ENCODE data around the gene SPATA31E1.

The SPATA31E1 gene

DNA sequence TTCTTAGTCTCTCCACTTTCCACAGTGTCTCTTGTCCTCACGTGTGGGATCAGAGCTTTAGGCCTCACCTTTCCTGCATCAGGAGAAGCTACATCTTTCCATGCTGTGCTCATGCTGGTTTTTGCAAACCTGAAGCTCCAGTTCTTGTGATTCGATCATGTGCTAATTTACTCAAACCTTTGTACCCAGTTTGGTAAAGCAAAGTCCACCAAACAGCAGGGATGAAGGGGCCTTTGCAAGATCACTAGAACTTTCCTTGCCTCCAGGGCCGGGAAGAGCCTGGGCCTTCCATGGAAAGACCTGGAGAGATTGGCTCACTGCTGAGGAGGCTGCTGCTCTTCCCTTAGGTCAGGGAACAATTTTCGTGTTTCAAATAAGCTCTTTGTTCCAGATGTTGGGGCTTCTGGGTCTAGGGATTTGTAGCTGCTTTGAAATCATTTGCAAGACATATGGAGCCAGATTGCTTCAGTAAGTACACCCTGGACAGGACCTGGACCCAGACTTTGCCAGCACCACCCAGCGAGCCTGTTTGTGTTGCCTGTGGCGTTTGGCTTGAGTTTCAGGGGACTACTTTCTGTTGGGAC lies 18.7 kb upstream of the SPATA31E1 start:
- DNase-seq (ENCODE audit: low read depth in 2 of 2): no peak

DNA sequence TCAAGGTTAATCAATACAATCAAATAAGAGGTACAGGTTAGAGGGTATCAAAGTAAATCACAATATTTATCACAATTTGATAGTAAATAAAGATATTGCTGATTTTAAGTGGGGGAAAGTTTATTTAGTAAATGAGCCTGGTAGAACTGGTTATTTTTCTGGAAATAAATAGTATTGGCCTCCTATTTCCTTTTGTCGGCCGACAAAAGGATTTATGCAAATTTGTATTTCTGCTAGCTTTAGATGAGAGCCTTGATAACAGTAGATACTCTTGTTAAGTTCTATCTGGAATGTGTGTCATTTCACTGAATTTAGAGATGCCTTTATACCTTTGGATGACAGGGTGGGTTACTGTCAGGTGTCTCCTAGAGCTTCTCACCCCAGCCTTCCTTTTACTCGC lies 17.8 kb upstream of the SPATA31E1 start:
- DNase-seq (ENCODE audit: low read depth in 2 of 2): no peak

DNA sequence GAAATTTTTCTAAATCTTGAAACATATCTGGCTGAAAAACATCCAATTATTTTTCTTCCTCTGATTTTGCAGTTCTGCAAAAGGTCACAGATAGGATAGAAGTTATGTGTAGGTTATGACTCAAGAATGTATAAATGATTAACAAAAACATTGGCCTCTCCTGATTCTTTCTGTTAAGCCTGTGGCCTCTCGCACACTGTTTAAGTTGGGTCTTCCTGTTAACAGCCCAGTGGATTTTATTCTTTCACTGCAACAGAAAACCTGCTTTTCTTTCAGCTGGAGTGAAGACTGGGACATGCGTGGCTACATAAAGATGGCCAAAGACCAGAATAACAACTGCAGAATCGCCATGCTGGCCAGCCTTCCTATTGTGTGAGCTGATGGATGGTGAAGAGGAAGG lies 17.1 kb upstream of the SPATA31E1 start:
- no peak for DNase-seq (ENCODE audit: low read depth in 2 of 2)

DNA sequence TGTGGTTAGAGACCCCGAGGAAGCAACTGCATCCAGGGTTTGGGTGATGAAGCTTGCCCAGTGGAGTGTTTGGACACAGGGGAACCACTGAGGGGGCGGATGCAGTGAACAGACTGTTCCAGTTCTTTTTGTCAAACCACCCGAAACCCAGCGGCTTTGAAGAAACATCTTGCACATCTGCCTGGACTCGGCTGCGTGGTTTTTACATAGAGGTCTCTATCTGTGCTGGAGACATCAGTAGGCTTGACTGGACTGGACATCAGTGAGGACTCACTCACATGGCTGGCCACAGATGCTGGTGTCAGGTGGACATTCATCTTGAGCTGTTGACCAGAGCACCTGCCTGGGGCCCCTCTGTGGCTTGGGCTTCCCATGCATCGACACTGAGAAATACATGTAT lies 15.3 kb upstream of the SPATA31E1 start:
- DNase-seq (ENCODE audit: low read depth in 2 of 2): no peak

DNA sequence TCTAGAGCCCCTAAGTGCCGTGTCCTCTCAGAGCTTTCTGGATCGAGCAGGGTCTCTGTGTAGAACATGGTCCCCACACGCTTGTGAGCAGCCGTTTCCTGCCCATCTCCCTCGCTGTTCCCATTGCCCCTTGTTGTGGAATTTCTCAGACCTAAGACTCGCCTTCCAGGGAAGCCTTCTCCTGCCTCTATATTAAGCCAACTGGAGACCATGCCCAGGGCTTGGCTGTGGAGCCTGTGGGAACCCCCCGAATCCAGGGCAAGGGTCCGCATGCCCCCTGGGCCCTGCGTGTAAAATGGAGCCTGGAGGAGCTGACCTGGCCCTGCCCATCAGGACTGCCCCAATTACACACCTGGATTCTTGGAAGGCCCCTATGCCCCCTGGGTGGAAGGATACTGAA lies 14.5 kb upstream of the SPATA31E1 start:
- DNase-seq (ENCODE audit: low read depth in 2 of 2): no peak

DNA sequence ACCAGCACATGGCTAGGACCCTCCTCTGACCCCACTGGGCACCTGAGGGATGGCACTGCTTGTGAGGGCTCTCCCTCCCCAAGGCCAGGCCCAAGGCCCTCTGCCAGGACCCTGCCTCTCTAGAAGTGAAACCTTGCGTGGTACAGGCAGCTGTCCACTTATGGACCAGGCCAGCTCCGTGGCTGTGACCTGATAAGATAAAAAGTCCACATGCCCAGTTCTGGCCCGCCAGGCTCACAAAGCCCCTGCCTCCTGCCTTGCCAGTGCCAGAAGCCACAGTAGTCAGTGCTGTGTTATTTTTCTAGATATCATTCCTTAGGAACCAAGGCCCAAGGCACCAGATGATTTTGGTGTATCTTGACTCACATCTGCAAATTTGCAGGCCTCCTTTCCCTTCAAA lies 14.0 kb upstream of the SPATA31E1 start:
- no peak for DNase-seq (ENCODE audit: low read depth in 2 of 2)

DNA sequence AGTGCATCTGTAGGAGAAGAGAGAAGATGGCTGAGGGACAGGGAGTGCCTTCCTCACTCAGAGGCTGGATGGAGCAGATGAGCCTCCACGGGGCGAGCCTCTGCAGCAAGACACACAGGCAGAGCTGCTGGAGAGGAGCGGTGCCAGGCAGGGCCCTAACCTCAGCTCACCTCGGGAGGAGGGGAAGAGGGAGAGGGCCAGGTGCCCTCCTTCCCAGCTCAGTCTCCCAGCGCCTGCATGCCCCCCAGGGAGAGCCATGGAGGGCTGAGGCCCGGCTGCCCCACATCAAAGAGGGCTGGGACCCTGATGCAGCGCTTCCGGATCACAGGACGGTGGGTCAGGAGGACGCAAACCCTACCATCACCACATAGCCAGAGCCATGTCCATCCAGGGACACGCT lies 13.6 kb upstream of the SPATA31E1 start:
- no peak for DNase-seq (ENCODE audit: low read depth in 2 of 2)

DNA sequence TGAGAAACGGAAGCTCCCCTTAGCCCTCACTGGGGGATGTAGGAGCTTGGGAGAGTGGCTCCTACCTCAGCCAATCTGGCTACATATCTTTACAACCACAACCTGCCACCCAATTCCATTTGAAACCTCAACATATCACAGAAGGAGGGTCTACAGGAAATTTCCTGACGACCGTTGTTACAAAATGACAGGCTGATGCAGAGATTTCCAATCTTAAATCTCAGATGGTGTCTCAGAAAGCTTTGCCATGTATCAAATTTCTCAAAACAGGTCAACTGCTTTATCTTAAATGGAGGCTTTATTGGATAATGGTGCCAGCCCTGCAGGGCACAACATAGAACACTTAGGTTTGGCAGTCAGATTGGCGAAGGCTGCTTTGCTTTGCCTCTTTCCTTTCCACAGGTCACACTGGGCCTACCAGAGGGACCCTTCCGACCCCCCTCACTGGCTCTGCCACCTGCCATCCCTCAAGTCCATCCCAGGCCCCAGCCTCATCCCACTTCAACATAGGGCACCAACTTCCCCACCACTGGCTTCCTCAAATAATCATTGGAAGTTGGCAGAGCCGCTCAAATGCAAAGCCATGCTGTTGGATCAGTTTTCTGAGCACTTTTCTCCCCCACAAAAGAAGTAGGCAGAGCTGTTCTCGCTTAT lies 11.1 kb upstream of the SPATA31E1 start:
- DNase-seq (ENCODE audit: low read depth in 2 of 2): no peak

DNA sequence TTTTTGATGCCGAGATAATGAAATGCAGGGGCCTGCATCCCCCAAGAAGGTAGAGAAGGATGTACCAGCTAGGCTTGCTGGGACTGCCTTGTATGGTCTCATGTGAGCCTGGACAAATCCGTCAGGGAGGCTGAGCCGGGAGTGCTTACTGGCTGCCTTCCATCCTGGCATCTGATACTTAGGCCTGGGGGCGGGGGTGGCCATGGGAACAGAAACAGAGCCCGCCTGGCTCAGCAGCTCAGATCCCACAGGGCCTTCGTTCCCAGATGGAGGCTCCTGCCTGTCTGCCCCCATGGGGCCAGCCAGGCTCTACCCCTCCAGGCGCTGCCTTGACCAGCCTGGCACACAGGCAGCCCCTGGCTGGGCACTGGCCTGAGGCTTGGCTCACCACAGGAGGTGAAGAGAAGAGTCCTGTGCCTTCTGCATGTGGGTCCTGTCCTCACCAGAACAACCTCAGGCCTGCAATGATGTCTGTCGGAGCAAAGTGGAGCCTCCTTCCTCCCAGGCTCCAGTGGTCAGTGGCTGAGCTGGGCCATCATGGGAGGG lies 10.5 kb upstream of the SPATA31E1 start:
- no peak for DNase-seq (ENCODE audit: low read depth in 2 of 2)

DNA sequence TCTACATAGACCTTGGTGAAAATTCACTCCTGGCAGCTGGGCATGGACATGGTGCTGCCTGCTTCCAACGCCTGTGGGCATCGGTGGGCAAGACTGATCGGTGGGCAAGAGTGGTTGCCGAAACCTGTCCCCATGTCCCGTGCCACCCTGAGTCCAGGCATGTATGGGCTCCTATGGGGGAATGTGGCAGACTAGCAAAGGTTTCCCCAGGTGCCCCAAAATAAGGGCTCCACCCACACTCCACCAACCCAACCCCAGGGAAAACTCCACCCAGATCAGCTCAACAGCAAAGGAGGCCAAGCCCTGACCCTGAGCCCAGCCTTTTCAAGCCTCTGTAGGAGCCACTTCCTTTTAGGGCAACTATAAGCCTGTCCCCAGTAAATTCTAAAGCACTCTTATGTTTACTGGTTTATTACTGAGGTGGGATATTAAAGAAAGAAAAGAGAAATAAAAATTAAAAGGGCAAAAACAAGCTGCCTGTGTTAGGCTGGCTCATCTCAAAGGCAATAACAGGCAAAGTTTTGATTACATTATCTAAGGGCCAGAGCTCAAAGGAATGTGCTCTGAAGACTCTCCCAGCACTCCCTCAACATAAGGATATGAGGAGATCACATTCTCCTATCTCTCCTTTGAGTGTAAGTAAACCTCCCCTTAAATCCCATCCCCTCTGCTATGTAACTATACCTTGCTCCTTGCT lies 8.9 kb upstream of the SPATA31E1 start:
- DNase-seq (ENCODE audit: low read depth in 2 of 2): no peak

DNA sequence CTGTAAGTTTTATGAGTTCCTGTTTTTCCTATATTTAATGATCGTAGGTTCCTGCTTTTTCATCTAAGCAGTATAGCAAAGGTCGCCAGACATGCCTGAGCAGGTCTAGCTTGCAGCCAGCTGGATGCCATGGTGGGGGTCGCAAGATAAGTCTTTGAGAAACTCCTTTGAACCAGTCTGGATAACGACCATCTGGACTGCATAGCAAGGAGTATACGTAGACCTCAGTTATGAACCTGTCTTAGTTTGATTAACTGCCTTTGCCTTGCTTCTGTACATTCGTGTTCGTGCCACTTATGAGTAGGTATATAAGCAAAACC lies 8.4 kb upstream of the SPATA31E1 start:
- DNase-seq (ENCODE audit: low read depth in 2 of 2): no peak

DNA sequence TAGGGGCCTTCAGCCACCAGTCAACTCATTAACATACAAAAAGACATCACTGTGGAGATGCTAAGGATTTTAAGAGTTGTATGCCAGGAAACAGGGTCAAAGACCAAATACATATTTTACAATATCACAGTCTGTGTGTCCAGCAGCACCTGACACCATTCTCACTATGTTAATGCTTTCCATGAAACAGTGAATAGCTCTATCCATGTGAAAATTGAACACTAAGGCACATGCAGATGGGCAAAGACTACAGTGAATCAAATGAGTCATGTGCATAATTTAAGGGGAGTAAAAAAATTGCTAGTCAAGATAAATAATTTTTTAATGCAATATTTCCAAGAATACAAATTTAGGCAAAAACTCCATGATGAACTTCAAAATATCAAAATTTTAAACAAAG lies 7.6 kb upstream of the SPATA31E1 start:
- no peak for DNase-seq (ENCODE audit: low read depth in 2 of 2)

DNA sequence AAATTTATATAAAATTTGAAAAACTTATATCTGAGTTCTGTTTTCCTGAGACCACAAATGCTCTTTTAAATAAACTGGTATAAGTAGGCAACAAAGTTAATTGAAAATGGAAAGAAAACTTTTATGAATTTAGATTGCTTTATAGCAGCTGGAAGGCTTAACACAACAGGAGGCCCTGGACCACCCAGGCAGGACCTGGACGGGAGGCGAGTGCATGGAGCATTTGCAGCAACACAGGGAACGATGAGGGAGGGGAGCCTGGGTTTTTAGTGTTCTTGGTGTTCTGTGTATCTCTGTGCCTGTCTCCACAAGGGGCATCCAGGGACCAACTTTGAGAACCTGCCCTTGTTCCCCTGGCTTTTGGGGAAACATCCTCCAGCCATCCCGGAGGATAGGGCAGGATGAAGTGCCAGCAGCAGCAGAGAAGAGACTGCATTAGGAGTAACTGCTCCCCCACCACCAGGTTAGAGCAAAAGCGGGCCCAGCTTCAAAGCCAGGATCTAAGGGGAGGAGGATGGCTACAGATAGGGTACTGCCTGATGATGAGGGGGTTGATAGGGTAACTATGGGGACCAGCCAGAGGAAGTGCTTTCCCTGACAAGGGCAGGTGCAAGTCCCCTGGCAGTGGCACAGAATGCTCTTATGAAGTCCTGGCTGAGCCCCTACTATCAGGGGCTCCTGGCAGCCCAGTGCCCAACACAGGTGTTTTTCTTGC lies 6.7 kb upstream of the SPATA31E1 start:
- DNase-seq (ENCODE audit: low read depth in 2 of 2): no peak

DNA sequence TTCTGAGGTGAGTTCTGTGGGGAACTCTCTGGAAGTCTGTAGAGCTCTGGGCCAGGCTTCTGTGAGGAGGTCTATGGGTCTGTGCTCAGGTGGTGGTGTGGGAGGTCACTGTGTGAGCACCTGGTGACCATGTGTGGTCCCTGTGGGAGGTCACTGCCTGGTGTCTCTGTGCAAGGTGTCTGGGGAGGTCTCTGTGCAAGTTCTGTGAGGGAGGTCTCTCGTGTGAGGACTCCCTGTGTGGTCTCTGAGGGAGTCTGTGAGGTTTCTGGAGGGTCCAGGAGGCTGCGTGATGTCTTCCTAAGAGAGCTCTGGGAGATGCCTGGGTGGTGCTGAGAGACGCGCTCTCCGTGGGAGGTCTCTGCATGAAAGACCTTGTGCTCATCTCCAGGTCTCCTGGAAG lies 6.0 kb upstream of the SPATA31E1 start:
- DNase-seq (ENCODE audit: low read depth in 2 of 2): no peak

DNA sequence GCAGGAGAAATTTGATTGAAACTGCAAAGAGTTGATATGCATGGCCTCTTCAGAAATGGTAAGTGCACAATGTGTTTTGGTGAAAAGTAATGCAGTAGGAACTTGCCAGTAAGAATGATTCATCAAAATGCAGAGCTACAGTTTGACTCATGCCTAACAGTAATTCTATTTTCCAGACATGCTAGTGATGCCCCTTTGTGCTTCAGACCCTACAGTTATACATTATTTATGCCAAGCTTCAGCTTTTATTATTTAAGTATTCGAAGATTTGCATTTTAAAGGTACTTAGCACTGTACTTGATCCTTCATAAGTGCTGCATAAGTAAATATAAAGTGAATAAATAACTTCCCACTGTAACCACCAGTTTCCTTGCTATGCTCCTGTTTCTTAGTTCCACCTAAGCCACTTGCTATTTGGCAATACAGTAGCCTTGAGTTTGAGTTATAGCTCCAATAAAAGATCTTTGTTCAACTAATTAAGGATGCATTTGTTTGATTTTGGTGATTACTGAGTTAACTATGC lies 3.6 kb upstream of the SPATA31E1 start:
- no peak for DNase-seq (ENCODE audit: low read depth in 2 of 2)

DNA sequence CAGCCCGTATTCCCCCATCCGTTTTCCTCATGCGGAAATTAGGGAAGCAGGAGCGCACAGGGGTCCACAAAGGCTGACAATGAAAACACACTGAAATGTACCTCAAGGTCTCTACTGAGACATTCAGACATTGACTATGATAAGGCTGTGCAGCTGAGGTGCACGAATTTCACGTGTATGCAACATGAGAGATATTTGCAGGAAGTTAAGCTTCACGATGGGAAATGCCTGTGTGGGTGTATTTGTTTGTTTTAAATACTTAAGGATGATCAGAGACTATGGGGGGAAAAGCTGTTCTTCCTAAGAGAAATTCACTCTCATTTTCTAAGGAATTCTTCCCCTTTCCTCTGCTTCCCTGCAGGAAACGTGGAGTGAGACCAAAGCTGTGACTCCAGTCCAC lies 2.6 kb upstream of the SPATA31E1 start:
- DNase-seq (ENCODE audit: low read depth in 2 of 2): no peak

DNA sequence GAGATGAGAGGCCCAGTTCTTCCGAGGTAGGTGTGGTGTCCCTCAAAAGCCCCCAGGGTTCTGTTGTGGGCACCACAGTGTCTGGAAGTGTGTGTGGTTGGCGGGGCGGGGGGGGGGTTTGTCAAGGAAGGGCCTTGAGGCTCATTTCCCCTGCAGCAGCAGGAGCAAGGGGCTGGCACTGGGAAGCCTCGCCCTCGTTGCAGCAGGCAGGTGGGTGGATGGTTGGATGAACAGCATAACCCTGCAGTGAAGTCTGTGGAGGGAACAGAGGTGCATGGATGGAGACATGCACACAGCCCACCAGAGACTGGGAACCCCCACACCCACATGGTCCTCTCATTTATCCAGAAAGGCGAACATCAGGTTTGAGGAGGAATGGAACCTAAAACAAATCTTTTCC lies 2.0 kb upstream of the SPATA31E1 start:
- no peak for DNase-seq (ENCODE audit: low read depth in 2 of 2)

DNA sequence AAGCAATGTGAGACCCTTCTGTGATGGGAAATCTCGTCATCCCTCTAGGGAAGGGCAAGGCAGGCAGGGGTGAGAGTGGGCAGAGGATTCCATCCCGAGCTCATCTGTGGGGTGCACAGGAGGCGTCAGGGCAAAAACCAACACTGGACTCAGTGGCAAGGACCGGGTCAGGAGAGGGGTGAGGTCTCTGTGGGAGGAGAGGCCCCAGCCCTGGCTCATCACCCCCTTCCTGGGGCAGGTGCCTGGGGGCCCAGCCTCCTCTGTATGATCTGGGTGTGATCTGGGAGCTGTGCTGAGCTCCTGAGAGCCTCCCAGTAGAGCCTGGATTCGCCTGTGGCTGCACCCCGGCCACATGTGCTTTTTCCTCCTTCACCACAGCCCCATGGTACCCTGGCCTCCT lies 597 bp downstream of the SPATA31E1 start:
- no peak for DNase-seq (ENCODE audit: low read depth in 2 of 2)

DNA sequence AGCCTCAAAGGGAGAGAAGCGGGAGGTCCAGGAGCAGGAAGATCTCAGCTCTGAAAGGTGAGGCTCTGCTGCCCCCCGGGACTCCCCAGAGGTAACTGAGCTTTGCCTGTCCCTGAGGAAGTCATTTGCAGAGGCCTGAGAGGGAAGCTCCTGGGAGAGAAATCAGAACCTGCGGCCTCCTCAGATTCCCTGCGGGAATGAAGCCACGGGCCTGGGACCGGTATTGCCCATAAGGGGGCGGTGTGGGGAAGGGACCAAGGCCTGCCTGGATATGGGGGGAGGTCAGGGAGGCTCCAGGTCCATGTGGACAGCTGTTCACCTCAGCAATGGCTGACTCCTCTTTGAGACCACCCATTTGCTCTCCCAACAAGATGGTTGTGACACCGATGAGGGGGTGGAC lies 1.3 kb downstream of the SPATA31E1 start:
- no peak for DNase-seq (ENCODE audit: low read depth in 2 of 2)

DNA sequence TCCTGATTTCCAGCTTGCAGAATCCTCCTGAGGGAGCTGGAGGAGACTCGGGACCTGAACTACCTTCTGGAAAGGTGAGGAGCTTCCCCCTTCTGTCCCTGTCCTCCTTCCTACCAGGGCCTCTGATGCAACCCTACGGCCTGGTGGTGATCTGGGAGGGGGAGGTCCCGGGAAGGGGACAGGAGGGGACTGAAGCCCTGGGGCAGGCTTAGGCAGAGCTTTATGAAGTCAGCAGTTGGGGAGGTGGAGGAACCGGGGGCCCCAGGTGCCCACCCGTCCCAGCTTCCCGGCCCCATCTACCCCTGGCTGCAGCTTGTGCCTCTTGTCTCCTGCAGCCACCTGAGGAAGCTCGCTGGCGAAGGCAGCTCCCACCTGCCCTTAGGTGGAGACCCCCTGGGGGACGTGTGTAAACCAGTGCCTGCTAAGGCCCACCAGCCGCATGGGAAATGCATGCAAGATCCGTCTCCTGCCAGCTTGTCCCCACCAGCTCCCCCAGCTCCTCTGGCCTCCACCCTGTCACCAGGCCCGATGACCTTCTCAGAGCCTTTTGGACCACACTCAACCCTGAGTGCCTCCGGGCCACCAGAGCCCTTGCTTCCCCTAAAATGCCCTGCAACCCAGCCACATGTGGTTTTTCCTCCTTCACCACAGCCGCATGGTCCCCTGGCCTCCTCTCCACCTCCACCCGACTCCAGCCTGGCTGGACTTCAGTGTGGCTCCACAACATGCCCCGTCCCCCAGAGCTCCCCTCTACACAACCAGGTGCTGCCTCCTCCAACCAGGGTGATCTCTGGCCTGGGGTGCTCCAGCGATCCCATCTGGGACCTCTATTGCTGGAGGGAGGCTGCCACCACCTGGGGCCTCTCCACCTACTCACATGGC lies 2.1 kb downstream of the SPATA31E1 start:
- no peak for DNase-seq (ENCODE audit: low read depth in 2 of 2)

DNA sequence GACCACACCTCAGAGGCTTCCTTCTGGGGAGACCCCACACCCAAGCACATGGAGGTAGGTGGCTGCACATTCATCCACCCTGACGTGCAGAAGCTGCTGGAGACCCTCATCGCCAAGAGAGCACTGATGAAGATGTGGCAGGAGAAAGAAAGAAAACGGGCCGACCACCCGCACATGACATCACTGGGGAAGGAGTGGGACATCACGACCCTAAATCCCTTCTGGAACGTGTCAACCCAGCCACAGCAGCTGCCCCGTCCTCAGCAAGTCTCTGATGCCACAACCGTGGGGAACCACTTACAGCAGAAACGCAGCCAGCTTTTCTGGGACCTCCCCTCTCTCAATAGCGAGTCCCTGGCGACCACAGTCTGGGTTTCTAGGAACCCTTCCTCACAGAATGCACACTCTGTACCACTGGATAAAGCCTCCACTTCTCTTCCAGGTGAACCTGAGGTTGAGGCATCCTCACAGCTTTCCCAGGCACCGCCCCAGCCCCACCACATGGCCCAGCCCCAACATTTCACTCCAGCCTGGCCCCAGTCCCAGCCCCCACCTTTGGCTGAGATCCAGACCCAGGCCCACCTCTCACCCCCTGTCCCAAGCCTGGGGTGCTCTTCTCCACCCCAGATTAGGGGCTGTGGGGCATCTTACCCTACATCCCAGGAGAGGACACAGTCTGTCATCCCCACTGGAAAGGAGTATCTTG lies 3.0 kb downstream of the SPATA31E1 start:
- no peak for DNase-seq (ENCODE audit: low read depth in 2 of 2)

Measured in stimulated activated CD8-positive, alpha-beta memory T cell treated with anti-CD3 and anti-CD28 coated beads, Interleukin-15, amount 100 ng/mL, for 4 hours (primary cell).